WI38 (cell line): ENCODE results near the gene KRTAP10-11.

Experiments used
- H3K4me3 ChIP-seq: 2 replicates; pipeline ENCODE4 v1.5.1; 2011; ENCODE audit warnings: low read depth, mild to moderate bottlenecking, control low read depth, low read length
- CTCF ChIP-seq: IDR thresholded peaks from 2 replicates; pipeline ENCODE4 v1.5.1; 2012; ENCODE audit warnings: low read depth, mild to moderate bottlenecking, control low read depth, low read length

KRTAP10-11 gene

GRCh38 chr21:44612669-44613229, 33.5 kb upstream of the KRTAP10-11 start:
- no peak for TF ChIP-seq CTCF
- no peak overlapping the region for H3K4me3 ChIP-seq

GRCh38 chr21:44613386-44614155, 32.6 kb upstream of the KRTAP10-11 start:
- H3K4me3 ChIP-seq = no peak overlapping the region
- TF ChIP-seq CTCF = no peak

GRCh38 chr21:44614161-44614631, 32.0 kb upstream of the KRTAP10-11 start:
- no peak for TF ChIP-seq CTCF
- no peak overlapping the region for H3K4me3 ChIP-seq

- no peak for TF ChIP-seq CTCF
- no peak overlapping the region for H3K4me3 ChIP-seq
Observed at GRCh38 chr21:44614961-44615391, 31.2 kb upstream of the KRTAP10-11 start.

- no peak overlapping the region for H3K4me3 ChIP-seq
- TF ChIP-seq CTCF = no peak
Observed at GRCh38 chr21:44615466-44615865, 30.7 kb upstream of the KRTAP10-11 start.

- no peak for TF ChIP-seq CTCF
Observed at GRCh38 chr21:44615911-44616590, 30.2 kb upstream of the KRTAP10-11 start.

GRCh38 chr21:44616591-44616926, 29.7 kb upstream of the KRTAP10-11 start:
- H3K4me3 ChIP-seq = no peak overlapping the region
- no peak for TF ChIP-seq CTCF

More at GRCh38 chr21:44615911-44616590, 30.2 kb upstream of the KRTAP10-11 start:
- no peak overlapping the region for H3K4me3 ChIP-seq
